Measurements from ENCODE around the gene ABCC10. TPM values are rescaled to one million over a fixed set of nuclear protein-coding genes. Genes with fewer than 3 reads are reported as not detected.
"Not testable (repeated sequence)": the region's sequence is repeated elsewhere in the genome, so short reads cannot be mapped to it uniquely, and the experiment has no call there.

Gene ABCC10
- polyA plus RNA-seq, 1 donor = 14.7 TPM

DNA sequence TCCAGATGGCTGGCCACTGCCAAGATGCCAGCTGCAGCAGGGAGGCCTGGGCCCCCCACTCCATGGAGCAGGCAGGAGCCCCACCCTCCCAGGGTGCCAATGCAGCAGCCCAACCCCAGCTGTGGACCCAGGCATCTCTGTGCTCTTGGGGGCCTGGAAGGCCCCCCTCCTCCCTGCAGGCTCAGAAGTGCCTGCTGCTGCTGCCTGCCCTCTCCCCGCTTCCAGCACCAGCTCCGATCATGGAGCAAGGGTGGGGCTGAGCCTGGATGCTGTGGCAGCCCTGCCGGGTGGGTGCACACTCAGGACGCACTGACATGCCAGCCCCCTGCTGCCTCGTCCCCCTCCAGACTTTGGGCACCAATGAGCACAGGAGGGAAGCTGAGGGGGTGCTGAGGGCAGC, 14.8 kb upstream of the ABCC10 start:
- no peak for DNase-seq (ENCODE audit: low read depth)

- DNase-seq (ENCODE audit: low read depth) = no peak
Observed at GRCh38 chr6:43413002-43413401, 14.3 kb upstream of the ABCC10 start.

DNA sequence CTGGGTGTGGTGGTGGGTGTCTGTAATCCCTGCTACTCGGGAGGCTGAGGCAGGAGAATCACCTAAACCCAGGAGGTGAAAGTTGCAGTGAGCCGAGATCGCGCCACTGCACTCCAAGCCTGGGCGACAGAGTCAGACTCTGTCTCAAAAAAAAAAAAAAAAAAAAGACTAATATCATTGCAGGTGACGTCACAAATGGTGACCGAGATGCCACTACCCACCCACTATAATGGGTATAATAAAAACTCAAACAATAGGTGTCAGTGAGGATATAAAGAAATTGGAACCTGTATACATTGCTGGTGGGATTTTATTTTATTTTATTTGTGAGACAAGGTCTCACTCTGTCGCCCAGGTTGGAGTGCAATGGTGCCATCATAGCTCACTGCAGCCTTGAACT, 12.1 kb upstream of the ABCC10 start:
- DNase-seq (ENCODE audit: low read depth) = not testable (repeated sequence)

DNA sequence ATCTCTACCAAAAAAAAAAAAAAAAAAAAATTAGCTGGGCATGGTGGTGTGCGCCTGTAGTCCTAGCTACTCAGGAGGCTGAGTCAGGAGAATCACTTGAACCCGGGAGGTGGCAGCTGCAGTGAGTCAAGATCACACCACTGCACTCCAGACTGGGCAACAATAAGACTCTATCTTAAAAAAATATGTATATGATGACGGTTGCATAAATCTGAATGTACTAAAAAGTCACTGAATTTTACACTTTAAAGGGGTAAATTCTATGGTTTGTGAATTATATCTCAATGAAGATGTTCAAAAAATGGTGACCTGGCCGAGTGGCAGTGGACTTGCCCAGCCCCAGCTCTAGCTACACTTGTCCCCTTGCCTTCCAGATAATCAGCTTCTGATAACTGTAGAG, 10.4 kb upstream of the ABCC10 start:
- no peak for DNase-seq (ENCODE audit: low read depth)

GRCh38 chr6:43420012-43420709, 7.2 kb upstream of the ABCC10 start:
- DNase-seq (ENCODE audit: low read depth) = no peak

DNA sequence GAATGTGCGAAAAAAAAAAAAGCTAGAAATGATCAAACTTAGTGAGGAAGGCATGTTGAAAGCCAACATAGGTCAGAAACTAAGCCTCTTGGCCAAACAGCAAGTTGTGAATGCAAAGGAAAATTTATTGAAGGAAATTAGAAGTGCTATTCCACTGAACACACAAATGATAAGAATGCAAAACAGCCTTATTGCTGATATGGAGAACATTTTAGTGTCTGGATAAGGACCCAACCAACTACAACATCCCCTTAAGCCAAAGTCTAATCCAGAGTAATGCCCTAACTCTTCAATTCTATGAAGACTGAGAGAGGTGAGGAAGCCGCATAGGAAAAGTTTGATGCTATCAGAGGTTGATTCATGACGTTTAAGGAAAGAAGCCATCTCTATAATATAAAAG, 5.5 kb upstream of the ABCC10 start:
- no peak for DNase-seq (ENCODE audit: low read depth)

- not testable (repeated sequence) for DNase-seq (ENCODE audit: low read depth)
Observed at GRCh38 chr6:43425083-43425482, 2.3 kb upstream of the ABCC10 start.

DNA sequence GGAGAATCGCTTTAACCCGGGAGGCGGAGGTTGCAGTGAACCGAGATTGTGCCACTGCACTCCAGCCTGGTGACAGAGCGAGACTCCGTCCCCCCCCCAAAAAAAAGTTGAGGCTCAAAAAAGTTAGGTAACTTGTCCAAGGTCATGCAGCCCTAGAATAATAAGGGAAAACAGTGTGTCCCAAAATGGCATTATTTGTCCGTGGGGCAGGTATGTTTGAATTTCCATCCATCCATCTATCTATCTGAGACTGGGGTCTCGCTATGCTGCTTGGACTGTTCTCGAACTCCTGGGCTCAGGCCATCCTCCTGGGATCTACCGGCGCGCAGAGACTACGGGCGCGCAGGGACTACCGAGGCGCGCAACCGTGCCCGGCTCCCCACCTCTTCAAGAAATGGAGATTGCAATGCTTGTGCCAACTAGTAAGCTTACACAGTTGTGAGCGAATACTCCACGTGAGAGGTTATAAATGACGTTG, 374 bp upstream of the ABCC10 start:
- DNase-seq (ENCODE audit: low read depth) = no peak

DNA sequence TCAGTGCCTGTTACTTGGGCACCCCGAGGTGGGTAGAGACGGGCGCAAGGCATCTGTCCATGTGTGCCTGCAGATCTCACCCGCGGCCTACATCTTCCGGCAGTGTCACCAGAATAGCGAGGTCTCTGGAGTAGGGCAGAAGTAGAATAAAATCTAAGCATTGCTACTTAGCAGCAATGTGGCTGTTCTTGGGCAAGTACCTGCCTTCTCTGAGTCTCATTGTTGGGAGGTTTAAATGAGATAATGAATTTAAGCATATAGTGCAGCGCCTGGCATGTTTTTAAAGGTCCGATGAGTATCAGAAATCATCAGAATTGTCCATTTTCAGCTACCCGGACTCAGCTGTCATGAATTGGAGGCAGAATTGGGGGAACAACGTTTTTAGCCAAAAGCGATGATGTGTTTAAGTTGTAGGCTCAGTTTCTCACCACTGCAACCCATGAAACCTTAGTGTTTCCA, 800 bp downstream of the ABCC10 start:
- no peak for DNase-seq (ENCODE audit: low read depth)

DNA sequence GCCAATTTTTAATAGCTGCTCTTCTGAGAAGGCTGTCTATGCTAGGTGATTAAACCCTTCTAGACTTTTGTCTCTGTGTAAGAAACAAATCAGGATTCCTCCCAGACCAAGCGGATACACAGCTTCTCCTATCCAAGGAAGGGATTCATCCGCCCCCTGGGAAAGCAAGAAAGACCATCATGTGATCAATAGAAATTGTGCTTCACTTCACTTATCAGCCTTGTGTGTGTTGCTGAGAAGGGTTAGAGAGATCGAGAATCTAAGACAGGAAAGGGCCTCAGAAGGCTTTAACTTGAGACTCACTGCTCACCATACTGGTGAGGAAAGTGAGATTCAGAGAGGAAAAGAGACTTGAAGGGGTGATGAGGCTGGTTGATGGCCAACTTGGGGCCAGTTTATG, 1.5 kb downstream of the ABCC10 start:
- DNase-seq (ENCODE audit: low read depth) = no peak

GRCh38 chr6:43432009-43432945, 4.9 kb downstream of the ABCC10 start:
- no peak for DNase-seq (ENCODE audit: low read depth)

DNA sequence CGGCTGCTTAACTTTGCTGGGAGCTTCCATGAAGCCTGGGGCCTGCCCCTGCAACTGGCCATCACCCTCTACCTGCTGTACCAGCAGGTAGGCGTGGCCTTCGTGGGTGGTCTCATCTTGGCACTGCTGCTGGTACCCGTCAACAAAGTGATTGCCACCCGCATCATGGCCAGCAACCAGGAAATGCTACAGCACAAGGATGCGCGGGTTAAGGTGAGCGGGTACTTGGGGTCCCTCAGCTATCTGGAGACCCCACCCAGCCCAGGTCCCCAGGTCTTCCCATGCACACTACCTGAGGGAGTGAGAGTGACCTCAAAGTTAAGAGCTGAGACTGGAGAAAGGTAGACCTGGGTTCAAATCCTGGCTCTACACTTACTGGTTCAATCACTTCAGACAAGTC, 5.8 kb downstream of the ABCC10 start:
- no peak for DNase-seq (ENCODE audit: low read depth)

DNA sequence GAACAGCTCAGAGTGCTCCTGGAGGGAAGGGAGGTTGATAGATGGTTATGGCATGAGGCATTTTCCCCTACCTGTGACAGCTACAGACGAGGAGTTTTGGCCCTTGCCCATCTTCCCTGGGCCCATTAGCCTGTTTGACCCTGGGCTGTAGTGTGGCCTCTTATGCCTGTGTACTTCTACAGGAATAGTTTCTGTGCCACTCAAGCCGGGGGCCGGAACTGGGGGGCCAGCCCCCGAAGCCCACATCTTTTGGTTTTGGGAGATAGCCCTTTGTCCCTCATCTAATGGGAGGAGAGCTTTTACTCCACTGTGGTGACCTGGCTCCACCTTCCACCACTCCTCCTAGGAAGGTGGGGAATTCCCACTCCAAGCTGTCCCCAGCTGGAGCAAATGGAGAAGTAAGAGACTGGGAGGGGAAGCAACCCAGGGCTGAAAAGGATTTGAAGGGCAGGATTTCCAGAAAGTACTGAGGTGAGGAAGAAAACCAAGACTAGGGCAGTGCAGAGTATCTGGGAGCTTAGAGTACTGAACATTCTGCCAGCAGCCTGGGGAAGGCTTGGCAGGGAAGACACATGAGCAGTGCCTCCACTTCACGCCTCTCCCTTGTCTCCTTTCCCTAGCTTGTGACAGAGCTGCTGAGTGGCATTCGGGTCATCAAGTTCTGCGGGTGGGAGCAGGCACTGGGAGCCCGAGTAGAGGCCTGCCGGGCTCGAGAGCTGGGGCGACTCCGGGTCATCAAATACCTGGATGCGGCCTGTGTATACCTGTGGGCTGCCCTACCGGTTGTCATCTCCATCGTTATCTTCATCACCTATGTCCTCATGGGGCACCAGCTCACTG, 6.9 kb downstream of the ABCC10 start:
- no peak for DNase-seq (ENCODE audit: low read depth)

DNA sequence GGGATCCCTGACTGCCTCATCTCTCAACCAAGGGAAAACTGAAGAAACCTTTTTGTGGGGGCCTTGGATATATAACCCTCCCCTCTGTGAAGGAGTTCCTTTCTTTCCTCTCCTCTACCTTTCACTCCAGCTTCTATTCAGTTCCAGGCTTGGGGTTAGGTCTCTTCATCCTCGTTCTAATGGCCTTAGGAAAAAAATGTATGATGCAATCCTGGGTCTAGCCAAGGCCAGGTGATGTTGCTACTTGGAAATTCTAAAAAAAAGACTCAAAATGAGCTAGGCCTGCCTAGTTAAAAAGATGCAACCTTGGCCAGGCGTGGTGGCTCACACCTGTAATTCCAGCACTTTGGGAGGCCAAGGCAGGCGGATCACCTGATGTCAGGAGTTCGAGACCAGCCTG, 7.6 kb downstream of the ABCC10 start:
- DNase-seq (ENCODE audit: low read depth) = no peak

DNA sequence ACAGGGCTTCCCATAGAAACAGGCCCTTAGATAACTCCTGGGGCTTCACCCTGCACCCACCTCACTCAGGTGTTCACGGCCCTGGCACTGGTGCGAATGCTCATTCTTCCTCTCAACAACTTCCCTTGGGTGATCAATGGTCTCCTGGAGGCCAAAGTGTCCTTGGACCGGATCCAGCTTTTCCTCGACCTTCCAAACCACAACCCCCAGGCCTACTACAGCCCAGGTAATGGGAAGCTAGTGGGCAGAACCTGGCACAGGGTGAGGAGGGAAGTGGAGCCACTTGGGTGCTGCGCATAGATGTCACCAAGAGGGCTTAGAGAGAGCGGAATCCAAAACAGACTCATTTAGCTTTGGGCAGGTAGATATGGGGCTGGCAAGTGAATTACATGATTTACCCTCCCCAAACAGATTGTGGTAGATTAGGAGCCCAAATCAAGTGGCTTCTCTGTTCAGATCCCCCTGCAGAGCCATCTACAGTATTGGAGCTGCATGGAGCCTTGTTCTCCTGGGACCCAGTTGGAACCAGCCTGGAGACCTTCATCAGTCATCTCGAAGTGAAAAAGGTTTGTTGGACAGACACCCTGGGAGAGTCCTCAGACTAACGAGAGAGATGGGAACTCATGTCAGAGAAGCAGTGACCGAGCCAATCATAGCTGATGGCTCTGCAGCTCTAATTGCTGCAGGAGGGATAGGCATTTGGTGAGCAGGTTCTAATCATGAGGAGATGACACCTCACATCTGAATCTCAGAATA, 8.5 kb downstream of the ABCC10 start:
- DNase-seq (ENCODE audit: low read depth) = no peak

GRCh38 chr6:43436577-43437282, 9.4 kb downstream of the ABCC10 start:
- no peak for DNase-seq (ENCODE audit: low read depth)

DNA sequence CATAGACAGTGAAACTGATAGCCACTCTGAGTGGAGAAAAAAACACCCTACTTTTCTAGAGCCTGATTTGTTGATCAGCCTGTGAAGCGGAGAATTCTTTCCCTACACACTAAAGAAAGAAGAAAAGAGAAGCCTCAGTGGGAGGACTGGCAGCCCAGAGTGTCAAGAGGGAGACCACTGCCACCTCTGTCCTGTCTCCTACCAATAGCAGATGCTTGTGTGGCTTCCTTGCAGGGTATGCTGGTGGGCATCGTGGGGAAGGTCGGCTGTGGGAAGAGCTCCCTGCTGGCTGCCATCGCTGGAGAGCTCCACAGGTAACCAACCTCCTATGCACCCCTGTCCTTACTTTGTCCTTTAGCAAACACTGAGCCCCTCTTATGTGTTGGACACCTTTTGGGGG, 10.4 kb downstream of the ABCC10 start:
- DNase-seq (ENCODE audit: low read depth) = no peak

DNA sequence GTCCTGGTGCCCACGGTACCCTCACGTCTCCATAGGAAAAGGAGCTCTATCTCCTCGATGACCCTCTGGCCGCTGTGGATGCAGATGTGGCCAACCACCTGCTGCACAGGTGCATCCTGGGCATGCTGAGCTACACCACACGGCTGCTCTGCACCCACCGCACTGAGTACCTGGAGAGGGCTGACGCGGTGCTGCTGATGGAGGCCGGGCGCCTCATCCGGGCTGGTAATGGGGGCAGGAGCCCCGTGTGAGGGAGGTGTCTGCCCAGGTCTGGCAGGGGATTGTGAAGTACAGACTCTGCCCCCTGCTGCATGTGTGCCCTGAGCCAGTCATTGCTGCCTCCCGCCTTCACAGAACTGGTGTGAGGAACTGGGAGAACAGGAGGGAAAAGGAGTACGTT, 15.6 kb downstream of the ABCC10 start:
- no peak for DNase-seq (ENCODE audit: low read depth)

DNA sequence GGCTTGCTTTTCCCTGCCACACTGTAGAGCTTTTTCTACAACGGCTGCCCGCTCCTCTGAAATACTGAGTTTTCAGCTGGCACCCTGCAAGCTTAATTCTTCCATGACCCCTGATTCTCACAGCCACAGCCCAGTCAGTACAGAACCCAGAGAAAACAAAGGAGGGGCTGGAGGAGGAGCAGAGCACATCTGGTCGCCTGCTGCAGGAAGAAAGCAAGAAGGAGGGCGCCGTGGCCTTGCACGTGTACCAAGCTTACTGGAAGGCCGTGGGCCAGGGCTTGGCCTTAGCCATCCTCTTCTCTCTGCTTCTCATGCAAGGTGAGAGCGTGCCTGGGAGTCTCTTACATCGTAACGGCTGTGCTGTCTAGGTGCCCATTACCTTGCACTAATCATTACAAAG, 16.7 kb downstream of the ABCC10 start:
- DNase-seq (ENCODE audit: low read depth) = no peak

- DNase-seq (ENCODE audit: low read depth) = no peak
Observed at GRCh38 chr6:43444582-43444981, 17.2 kb downstream of the ABCC10 start.

GRCh38 chr6:43445576-43445975, 18.2 kb downstream of the ABCC10 start:
- DNase-seq (ENCODE audit: low read depth) = no peak

Measured in forelimb muscle (tissue), 1 donor.